A549 (cell line): Measurements from ENCODE around the gene ACER2.

Experiments used
- BHLHE40 ChIP-seq: IDR thresholded peaks from 2 replicates; pipeline ENCODE4 v1.6.1; 2012; ENCODE audit warnings: low read depth, low read length, inconsistent platforms
- CEBPB ChIP-seq, 2 experiments: fragments of >200 bp in 1 of 2; sonication (Bioruptor Twin) in 1 of 2; formaldehyde crosslinking in 1 of 2; IDR thresholded peaks; 2 replicates each; pipeline ENCODE4 v1.6.1; 2012 to 2016
- CHD2 ChIP-seq: fragments of 150-350 bp; IDR thresholded peaks from 2 replicates; pipeline ENCODE4 v1.6.1; 2014; ENCODE audit warnings: low read length; ENCODE audit not compliant: partially characterized antibody
- CTCF ChIP-seq: fragments of >200 bp; sonication (Bioruptor Twin); formaldehyde crosslinking; IDR thresholded peaks from 3 replicates; pipeline ENCODE4 v1.5.1; 2016
- EP300 ChIP-seq, 2 experiments: fragments of >200 bp; sonication (Bioruptor Twin); formaldehyde crosslinking; IDR thresholded peaks; 2 replicates in 1 of 2; 3 replicates in 1 of 2; pipeline ENCODE4 v1.6.1; 2016 to 2017
- JUN ChIP-seq, 2 experiments: fragments of >200 bp; sonication (Bioruptor Twin); formaldehyde crosslinking; IDR thresholded peaks; 2 replicates in 1 of 2; 3 replicates in 1 of 2; pipeline ENCODE4 v1.6.1; 2016 to 2017
- JUNB ChIP-seq: fragments of >200 bp; sonication (Bioruptor Twin); formaldehyde crosslinking; IDR thresholded peaks from 2 replicates; pipeline ENCODE4 v1.6.1; 2016
- MAX ChIP-seq: IDR thresholded peaks from 2 replicates; pipeline ENCODE4 v1.6.1; 2012
- POLR2A ChIP-seq: IDR thresholded peaks from 2 replicates; pipeline ENCODE4 v1.6.1; 2012; ENCODE audit warnings: mild to moderate bottlenecking, low read length
- RAD21 ChIP-seq, 2 experiments: fragments of >200 bp in 1 of 2; sonication (Bioruptor Twin) in 1 of 2; formaldehyde crosslinking in 1 of 2; IDR thresholded peaks in 1 of 2; conservative IDR thresholded peaks in 1 of 2; 2 replicates in 1 of 2; 3 replicates in 1 of 2; pipeline ENCODE4 v1.6.1; 2012 to 2018; ENCODE audit warnings: inconsistent platforms in 1 of 2
- RFX5 ChIP-seq: fragments of 450-650 bp; IDR thresholded peaks from 2 replicates; pipeline ENCODE4 v1.7.1; 2014; ENCODE audit warnings: antibody characterized with exemption, mild to moderate bottlenecking, moderate library complexity
- TFCP2L1 ChIP-seq: fragments of 250-450 bp; sonication (Bioruptor Pico); IDR thresholded peaks from 2 replicates; pipeline ENCODE4 v1.5.0; 2021; ENCODE audit warnings: mild to moderate bottlenecking
- ZFP36 ChIP-seq: fragments of 450-650 bp; IDR thresholded peaks from 2 replicates; pipeline ENCODE4 v1.6.1; 2014; ENCODE audit warnings: borderline replicate concordance; ENCODE audit not compliant: partially characterized antibody
- ZNF302 ChIP-seq: fragments of 250-450 bp; sonication (Bioruptor Pico); IDR thresholded peaks from 2 replicates; pipeline ENCODE4 v1.9.0; 2021; ENCODE audit warnings: inconsistent platforms, mild to moderate bottlenecking, moderate library complexity

GRCh38 chr9:19431361-19432171, 22.8 kb downstream of the ACER2 start:
- TF ChIP-seq JUNB: no peak
- TF ChIP-seq CTCF: no peak
- no peak for TF ChIP-seq MAX
- no peak for TF ChIP-seq POLR2A
- TF ChIP-seq ZNF302 (CRISPR knock-in tag): no peak
- TF ChIP-seq BHLHE40: no peak
- no peak for TF ChIP-seq EP300 (IDR thresholded peaks at IDR 0.05)
- TF ChIP-seq RAD21 (conservative IDR thresholded peaks at IDR 0.05 in 1 of 2, IDR thresholded peaks at IDR 0.05 in 1 of 2): no peak
- TF ChIP-seq TFCP2L1 (CRISPR knock-in tag): no peak
- TF ChIP-seq CEBPB (IDR thresholded peaks at IDR 0.05): no peak
- no peak for TF ChIP-seq CHD2
- no peak for TF ChIP-seq RFX5
- no peak for TF ChIP-seq ZFP36
- no peak for TF ChIP-seq JUN (IDR thresholded peaks at IDR 0.05)
